SJSA1 (cell line): Measurements from ENCODE around the gene C2orf92. TPM values are rescaled to one million over a fixed set of nuclear protein-coding genes. Genes with fewer than 3 reads are reported as not detected.
"Not testable (repeated sequence)": the region's sequence is repeated elsewhere in the genome, so short reads cannot be mapped to it uniquely, and the experiment has no call there.

Experiments
- DNase-seq, 2 experiments: peaks; one replicate each; pipeline ENCODE4 v3.0.0-alpha.2; 2015 to 2020; ENCODE audit warnings: low spot score in 2 of 2, low read depth in 1 of 2
- H3K27ac ChIP-seq: fragments of 250-450 bp; sonication (Bioruptor Pico); 2 replicates; pipeline ENCODE4 v1.5.1; 2020; ENCODE audit warnings: mild to moderate bottlenecking, moderate library complexity
- H3K27me3 ChIP-seq: fragments of 250-450 bp; sonication (Bioruptor Pico); replicated peaks from 2 replicates; pipeline ENCODE4 v1.5.1; 2020; ENCODE audit warnings: mild to moderate bottlenecking, moderate library complexity
- H3K36me3 ChIP-seq: fragments of 250-450 bp; sonication (Bioruptor Pico); 2 replicates; pipeline ENCODE4 v1.5.1; 2020; ENCODE audit warnings: mild to moderate bottlenecking
- H3K4me1 ChIP-seq: fragments of 250-450 bp; sonication (Bioruptor Pico); replicated peaks from 2 replicates; pipeline ENCODE4 v1.6.1; 2021; ENCODE audit warnings: mild to moderate bottlenecking
- H3K4me3 ChIP-seq: fragments of 250-450 bp; sonication (Bioruptor Pico); 2 replicates; pipeline ENCODE4 v1.5.1; 2020; ENCODE audit warnings: mild to moderate bottlenecking
- H3K9me3 ChIP-seq: fragments of 250-450 bp; sonication (Bioruptor Pico); replicated peaks from 2 replicates; pipeline ENCODE4 v1.5.1; 2020; ENCODE audit warnings: mild to moderate bottlenecking
- total RNA-seq: library from RNA; depleted of rRNA; stranded (reverse); fragments of >200 nt; shearing (Covaris generic); gene quantifications from 2 replicates; pipeline ENCODE4 v1.2.3, GENCODE V29; 2014; rRNA removed

C2orf92 gene
- total RNA-seq: 0.24 TPM in 1 of 2 replicates, not detected in the other

DNA sequence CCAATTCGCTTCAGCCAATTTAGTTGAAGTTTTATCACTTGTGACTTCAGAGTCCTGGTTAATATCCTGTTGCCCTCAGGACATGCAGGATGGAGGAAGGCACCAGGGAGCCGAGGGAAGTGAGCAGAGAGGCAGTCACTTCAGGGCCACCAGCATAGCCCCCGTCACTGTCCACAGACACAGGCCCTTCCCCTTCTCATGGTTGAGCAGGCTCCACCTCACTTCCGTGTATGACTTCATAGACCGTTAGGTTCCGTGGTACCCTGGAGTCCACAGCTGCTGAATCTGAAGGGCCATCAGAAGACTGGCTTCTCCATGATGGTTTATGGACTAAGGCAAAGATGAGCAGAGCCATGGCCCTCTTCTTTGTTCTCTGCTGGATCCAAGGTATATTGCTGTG is at the start of gene C2orf92:
Gene C2orf92 (plus strand): TSS at position 266 of the 400 bp plus-strand sequence. CDS start 76 bp downstream, at position 342.
- no peak for DNase-seq
- H3K4me1 ChIP-seq: peaks cover 5% of the 10 kb centered on the region; the same call in 1 of the 2 replicates
- H3K27ac ChIP-seq: no peak within 1 kb of the TSS
- H3K4me3 ChIP-seq: no peak within 1 kb of the TSS
- H3K9me3 ChIP-seq: no peaks in the 10 kb centered on the region
- H3K36me3 ChIP-seq: no peaks in the 10 kb centered on the region
- H3K27me3 ChIP-seq: no peaks in the 10 kb centered on the region

DNA sequence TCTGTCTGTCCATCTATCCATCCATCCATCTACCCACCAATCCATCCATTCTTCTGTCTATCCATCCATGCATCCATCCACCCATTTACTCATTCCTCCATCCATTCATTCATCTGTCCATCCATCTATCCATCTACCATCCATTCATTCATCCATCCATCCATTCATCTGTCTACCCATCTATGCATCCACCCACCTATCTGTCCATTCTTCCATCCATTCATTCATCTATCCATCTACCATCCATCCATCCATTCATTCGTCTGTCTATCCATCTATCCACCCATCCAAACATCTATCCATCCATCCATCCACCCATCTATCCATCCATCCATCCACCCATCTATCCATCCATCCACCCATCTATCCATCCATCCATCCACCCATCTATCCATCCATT is 49.0 kb upstream of the C2orf92 start:
- not testable (repeated sequence) for H3K27ac ChIP-seq, H3K36me3 ChIP-seq, H3K27me3 ChIP-seq, H3K4me1 ChIP-seq, H3K9me3 ChIP-seq, DNase-seq, H3K4me3 ChIP-seq

DNA sequence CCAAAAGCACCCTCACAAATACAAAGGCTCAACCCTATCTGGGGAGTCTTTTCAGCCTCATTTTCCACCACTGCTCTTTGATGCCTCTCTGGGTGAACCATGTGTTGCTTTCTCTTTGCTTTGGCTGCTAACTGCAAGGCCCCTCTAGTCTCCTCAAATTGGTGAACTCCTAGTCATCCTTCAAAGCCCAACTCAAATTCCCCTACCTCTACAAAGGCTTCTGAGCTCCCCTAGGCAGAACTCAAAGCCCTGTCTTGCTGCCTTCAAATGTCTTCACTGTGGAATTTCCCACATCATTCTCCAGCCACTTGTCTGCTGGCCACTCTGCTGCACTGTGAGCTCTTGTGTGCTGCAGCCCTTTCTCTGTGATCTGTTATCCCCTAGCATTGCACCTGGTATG is 46.5 kb upstream of the C2orf92 start:
- H3K27me3 ChIP-seq, DNase-seq, H3K27ac ChIP-seq, H3K9me3 ChIP-seq, H3K36me3 ChIP-seq, H3K4me3 ChIP-seq, H3K4me1 ChIP-seq: not testable (repeated sequence)

DNA sequence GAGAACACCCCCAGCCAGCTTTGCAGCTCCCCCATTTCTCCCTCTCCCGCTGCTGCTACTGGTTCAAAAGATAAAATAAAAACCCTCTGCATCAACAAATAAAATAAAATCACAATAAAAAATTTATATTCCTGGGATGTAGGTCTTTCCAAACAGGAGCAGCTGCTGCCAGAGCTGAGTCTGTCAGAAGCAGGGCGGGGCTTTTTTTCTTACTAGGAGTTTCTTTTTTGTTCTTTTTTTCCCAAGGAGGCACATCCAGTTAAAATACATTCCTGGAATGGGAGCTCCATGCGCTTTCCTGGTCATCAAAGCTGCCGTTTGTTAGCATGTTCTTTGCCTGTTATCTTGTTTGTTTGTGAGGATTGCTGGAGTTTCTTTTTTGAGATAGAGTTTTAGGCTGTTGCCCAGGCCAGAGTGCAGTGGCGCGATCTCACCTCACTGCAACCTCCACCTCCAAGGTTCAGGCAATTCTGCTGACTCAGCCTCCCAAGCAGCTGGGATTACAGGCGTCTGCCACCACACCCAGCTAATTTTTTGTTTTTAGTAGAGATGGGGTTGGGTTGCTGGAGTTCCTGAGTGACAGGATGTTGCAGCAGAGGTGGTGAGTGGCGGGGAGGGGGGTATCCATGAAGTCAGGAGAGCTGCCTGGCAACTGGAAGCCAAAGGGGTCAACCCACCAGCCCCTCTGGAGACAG is 44.0 kb upstream of the C2orf92 start:
- not testable (repeated sequence) for H3K36me3 ChIP-seq, H3K9me3 ChIP-seq, H3K27ac ChIP-seq, H3K4me1 ChIP-seq, DNase-seq, H3K4me3 ChIP-seq, H3K27me3 ChIP-seq

DNA sequence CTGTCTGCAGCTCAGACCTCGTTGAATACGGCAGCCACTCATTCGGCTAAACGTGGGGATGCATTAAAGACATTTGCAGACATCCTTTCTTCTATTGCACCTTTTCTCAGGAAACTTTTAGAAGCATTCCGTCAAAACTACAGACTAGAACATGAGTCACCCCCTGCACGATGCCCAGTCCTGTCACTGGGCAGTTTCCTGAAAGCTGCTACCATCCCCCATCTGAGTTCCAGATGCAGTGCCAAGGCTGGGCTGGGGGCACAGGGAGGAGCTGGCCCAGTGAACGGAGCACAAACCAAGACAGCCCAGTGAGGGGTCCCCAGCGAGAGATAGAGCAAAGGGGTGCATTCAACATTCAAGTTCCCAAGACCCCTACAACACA is 43.5 kb upstream of the C2orf92 start:
- H3K4me1 ChIP-seq, H3K36me3 ChIP-seq: not testable (repeated sequence)

DNA sequence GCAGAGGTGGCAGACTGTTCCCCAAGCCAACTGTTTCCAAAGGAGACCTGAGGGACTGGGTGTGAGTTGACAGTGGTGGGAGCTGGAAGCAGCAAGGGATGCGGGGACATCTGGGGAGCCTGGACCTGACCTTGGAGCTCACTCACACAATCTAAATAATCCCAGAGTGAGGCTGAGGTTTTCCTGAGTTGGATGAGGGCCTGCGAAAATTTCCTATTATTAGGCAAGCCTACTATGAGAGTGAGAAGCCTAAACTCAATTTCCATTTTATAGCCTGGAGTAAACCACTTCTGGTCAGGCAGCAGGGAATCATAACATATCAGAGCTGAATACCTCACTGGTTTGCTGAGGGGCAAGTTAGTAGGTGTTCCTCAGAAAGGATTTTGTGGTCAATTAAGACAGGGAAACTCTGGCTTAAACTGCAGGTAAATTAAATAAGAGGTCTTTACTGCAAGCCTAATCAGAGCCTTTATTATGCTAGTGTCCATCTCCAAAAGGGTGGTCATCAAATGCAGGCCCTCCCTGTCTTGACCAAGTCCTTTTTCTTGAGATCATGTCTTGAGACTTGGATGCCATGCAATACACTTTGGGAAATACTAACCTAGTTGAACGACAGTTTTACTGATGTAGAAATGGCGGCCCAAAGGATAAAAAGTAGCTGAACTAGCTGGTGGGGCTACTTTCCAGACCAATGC is 25.3 kb upstream of the C2orf92 start:
- no peaks in the 10 kb centered on the region for H3K27me3 ChIP-seq
- DNase-seq: no peak
- H3K27ac ChIP-seq: no peak overlapping the region
- no peaks in the 10 kb centered on the region for H3K9me3 ChIP-seq
- H3K4me1 ChIP-seq: peaks cover 12% of the 10 kb centered on the region
- H3K36me3 ChIP-seq: peaks cover 27% of the 10 kb centered on the region
- no peak overlapping the region for H3K4me3 ChIP-seq

More for the DNA sequence above, 43.5 kb upstream of the C2orf92 start:
- not testable (repeated sequence) for H3K4me3 ChIP-seq, H3K9me3 ChIP-seq, DNase-seq, H3K27me3 ChIP-seq, H3K27ac ChIP-seq

DNA sequence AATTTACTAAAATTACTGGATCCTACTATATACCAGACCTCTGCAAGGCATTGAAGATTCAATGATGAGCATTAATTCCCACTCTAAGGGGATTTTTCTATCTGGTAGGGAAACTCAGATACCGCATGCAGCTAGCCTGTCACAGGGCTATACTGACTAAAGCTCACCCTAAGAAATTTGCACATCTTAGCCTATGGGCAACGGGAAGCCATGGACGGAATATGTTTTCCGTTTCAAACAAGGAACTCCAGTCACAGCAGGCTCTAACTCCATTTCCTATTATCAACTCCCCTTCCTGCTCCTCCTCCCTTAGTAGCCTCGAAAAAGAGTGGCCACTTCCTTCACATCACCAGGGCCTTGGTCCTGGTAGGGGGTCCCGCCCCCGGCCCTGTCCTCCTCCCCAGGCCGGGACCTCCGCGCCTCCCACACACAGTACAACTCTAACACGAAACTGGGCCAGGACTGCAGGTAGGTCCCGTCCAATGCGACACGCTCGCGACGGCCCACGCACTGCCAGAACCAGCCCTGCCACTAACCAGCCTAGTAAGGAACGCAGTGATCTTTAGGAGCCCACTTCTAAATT is 24.3 kb upstream of the C2orf92 start:
- DNase-seq: no peak
- Histone ChIP-seq H3K36me3 (peaks cover 31% of the 10 kb centered on the region), H3K27me3 (no peaks in the 10 kb centered on the region), H3K4me1 (peaks cover 12% of the 10 kb centered on the region), H3K27ac (no peak overlapping the region), H3K9me3 (no peaks in the 10 kb centered on the region), H3K4me3 (peak overlapping the region; percentile 77)

DNA sequence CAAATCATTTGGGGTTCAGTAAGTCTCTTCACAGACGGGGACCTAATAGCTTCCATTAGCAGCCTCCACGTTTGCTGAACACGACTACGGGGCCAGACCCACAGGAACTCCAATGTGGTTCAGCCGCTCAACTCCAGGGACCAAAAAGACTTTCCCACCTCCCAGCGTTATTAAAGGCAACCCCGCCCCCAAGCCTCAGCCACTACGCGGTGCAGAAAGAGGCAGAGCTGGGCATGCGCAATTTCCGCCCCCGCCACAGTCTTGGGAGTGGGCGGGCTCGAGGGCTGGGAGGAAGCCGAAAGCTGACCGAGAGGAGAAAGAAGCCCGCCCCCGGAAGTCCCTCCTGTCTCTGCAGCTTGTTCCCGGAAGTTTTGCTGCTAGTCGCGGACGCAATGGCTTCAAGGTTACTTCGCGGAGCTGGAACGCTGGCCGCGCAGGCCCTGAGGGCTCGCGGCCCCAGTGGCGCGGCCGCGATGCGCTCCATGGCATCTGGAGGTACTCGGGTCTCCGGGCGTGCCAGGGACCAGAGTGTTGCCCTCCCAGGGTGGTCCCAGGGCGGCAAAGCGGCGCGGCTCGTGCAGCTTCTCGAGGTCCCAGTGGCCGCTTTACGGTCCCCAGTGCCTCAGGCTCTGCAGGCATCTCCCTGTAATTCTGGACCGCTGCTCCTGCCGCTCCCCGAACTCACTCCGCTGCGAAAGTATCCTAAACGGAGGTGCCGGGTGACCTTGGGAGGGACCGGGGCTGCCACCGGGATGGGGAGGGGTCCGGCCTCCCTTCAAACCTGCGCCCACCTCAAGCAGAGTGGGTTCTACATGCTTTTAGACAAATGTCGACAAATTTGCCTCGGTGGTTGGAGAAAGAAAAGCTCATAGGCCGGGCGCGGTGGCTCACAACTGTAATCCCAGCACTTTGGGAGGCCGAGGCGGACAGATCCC is 23.6 kb upstream of the C2orf92 start, which contains the start of gene COX5B:
Gene COX5B (plus strand): TSS at position 368 of the 935 bp plus-strand sequence. CDS start 25 bp downstream, at position 393.
- Histone ChIP-seq H3K4me1 (peaks cover 12% of the 10 kb centered on the region), H3K27me3 (no peaks in the 10 kb centered on the region), H3K4me3 (peak within 1 kb of the TSS; percentile 77), H3K27ac (peak within 1 kb of the TSS; percentile 32; the same call in 1 of the 2 replicates), H3K9me3 (no peaks in the 10 kb centered on the region), H3K36me3 (peaks cover 31% of the 10 kb centered on the region)
- DNase-seq: peak; percentile 93 to 98

DNA sequence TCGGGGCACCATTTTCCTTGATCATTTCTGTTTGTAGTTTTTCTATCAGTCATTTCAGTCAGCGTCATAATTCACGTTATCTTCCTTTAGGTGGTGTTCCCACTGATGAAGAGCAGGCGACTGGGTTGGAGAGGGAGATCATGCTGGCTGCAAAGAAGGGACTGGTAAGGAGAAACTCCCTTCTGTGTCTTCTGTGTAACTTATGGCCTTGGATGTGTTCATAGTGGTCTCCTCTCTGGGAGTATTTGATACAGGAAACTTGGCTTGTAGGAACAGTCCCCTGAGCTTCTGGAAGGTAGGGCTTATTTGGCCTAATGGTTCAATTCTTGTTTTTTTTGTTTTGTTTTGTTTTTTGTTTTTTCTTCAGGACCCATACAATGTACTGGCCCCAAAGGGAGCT is 22.5 kb upstream of the C2orf92 start:
- Histone ChIP-seq H3K4me1 (peaks cover 12% of the 10 kb centered on the region), H3K36me3 (peaks cover 31% of the 10 kb centered on the region), H3K9me3 (no peaks in the 10 kb centered on the region), H3K27me3 (no peaks in the 10 kb centered on the region), H3K27ac (no peak overlapping the region), H3K4me3 (peak overlapping the region; percentile 77)
- no peak for DNase-seq

DNA sequence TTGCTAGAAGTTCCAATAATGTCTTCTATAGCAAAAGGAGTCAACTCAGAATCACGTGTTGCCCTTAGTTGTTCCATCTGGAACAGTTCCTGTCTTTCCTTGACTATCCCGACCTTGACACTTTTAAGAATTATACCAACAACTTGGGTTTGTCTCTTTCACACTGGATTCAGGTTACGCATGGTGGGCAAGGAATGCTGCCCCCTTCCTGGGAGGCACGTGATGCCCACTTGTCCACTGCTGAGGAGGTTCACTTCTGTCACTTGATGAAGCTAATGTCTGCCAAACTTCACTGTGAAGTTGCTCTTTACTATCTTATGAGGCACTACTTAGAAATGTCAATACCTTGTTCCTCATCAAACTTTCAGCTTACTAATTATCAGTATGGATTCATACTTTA is 18.4 kb upstream of the C2orf92 start:
- H3K9me3 ChIP-seq: no peaks in the 10 kb centered on the region
- no peaks in the 10 kb centered on the region for H3K27me3 ChIP-seq
- H3K27ac ChIP-seq: no peak overlapping the region
- H3K36me3 ChIP-seq: peaks cover 36% of the 10 kb centered on the region
- no peak for DNase-seq
- H3K4me3 ChIP-seq: no peak overlapping the region
- H3K4me1 ChIP-seq: peaks cover 18% of the 10 kb centered on the region

DNA sequence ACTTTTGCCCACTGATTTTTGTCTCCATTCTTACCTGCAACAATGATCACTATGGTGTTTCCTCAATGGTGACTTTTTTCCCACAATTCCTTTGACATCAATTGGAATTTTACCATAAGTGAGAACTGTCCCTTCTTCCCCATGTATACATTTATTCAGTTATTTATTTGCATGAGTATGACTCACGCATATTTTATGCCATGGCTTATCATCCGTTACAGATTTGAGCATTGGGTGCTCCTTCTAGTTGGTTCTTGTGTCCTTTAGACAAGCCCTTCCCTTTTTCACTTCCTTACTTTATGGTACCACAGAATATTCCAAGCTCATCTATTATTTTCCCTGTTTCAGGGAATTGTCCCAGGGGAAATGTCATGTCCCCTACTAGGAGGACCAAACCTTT is 16.0 kb upstream of the C2orf92 start:
- DNase-seq: peak in 1 of 2 experiments; percentile 13
- H3K36me3 ChIP-seq: peaks cover 40% of the 10 kb centered on the region
- no peak overlapping the region for H3K4me3 ChIP-seq
- H3K27ac ChIP-seq: no peak overlapping the region
- H3K4me1 ChIP-seq: peaks cover 12% of the 10 kb centered on the region
- no peaks in the 10 kb centered on the region for H3K27me3 ChIP-seq
- no peaks in the 10 kb centered on the region for H3K9me3 ChIP-seq

DNA sequence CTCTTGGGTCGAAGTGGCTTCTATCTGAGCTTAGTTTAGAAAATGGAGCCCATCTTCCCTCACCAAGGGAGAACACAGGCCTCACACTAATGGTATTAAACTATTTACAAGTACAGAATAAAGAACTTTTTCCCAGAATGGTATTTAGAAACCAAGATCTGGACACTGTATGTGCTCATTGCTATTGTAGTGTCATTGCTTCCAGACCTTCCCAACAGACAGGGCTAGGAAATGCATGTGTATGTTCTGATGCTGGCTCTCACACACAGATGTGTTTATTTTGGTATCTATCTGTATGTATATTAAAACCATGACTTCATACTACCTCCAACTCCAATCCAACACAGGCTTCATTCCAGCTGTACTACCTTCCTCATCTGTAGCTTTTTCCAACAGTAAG is 15.6 kb upstream of the C2orf92 start:
- no peak for DNase-seq
- Histone ChIP-seq H3K27ac (no peak overlapping the region), H3K27me3 (no peaks in the 10 kb centered on the region), H3K4me1 (peaks cover 12% of the 10 kb centered on the region), H3K4me3 (no peak overlapping the region), H3K9me3 (no peaks in the 10 kb centered on the region), H3K36me3 (peaks cover 40% of the 10 kb centered on the region)

DNA sequence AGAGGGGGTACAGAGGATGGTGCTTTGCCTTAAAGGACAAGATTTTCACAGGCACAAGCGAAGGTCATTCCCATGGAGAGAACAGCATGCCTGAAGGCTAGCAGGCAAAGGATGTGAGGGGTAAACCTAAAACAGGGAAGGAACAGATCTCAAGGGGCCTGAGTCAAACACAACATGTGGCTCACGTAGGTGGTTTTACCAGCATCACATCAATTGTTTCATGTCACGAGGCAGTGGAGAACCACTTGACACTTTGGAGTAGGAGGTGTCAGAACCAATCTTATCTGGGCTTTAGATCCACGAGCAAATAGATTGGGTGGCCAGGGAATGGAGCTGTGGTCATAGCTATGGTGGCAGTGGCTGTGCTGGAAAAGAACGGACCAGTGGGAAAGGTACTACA is 15.2 kb upstream of the C2orf92 start:
- no peaks in the 10 kb centered on the region for H3K27me3 ChIP-seq
- no peaks in the 10 kb centered on the region for H3K9me3 ChIP-seq
- peaks cover 12% of the 10 kb centered on the region for H3K4me1 ChIP-seq
- no peak overlapping the region for H3K27ac ChIP-seq
- DNase-seq: no peak
- peaks cover 42% of the 10 kb centered on the region for H3K36me3 ChIP-seq
- H3K4me3 ChIP-seq: no peak overlapping the region
